Fibroblast of skin of abdomen (primary cell): ENCODE data around the gene TMEM134.

ENCODE experiments used
- DNase-seq: peaks from one replicate; pipeline ENCODE4 v3.0.0-alpha.2; 2013

The TMEM134 gene

GRCh38 chr11:67420646-67421429, 48.2 kb downstream of the TMEM134 start:
- DNase-seq, result peak; percentile 90

GRCh38 chr11:67420147-67420645, 48.9 kb downstream of the TMEM134 start:
- no peak for DNase-seq

- no peak for DNase-seq
These were observed 49.6 kb downstream of the TMEM134 start for GRCh38 chr11:67419325-67420049.

GRCh38 chr11:67418476-67419281, 50.4 kb downstream of the TMEM134 start:
- no peak for DNase-seq

GRCh38 chr11:67417425-67417824, 51.6 kb downstream of the TMEM134 start:
- DNase-seq, result no peak

- no peak for DNase-seq
These were observed 52.4 kb downstream of the TMEM134 start for GRCh38 chr11:67416416-67417335.

GRCh38 chr11:67415501-67416304, 53.3 kb downstream of the TMEM134 start, which contains the start of gene CARNS1:
Gene CARNS1 (plus strand): TSS chr11:67415678. CDS start chr11:67416200, 522 bp downstream.
- no peak for DNase-seq

- DNase-seq, result no peak
These were observed 55.7 kb downstream of the TMEM134 start for GRCh38 chr11:67413266-67413849.

- no peak for DNase-seq
These were observed 56.4 kb downstream of the TMEM134 start for GRCh38 chr11:67412495-67413179.

GRCh38 chr11:67411785-67412152, 57.3 kb downstream of the TMEM134 start:
- no peak for DNase-seq
